Vagina (tissue), 2 donors: ENCODE results near the gene TOX2.

ENCODE experiments used
- POLR2A ChIP-seq, 2 donors: fragments of 450-650 bp; IDR thresholded peaks; one replicate each; pipeline ENCODE4 v1.6.1; 2017; ENCODE audit warnings: antibody characterized with exemption in 2 of 2, mild to moderate bottlenecking in 2 of 2, moderate library complexity in 2 of 2
- TF ChIP-seq, protein P1 (sequence below), 3 experiments: fragments of 450-650 bp in 2 of 3; fragments of 200-600 bp in 1 of 3; sonication (generic) in 1 of 3; IDR thresholded peaks; one replicate each; pipeline ENCODE4 v1.5.1; 2017 to 2019; ENCODE audit warnings: antibody characterized with exemption in 3 of 3, mild to moderate bottlenecking in 2 of 3, moderate library complexity in 2 of 3

DNA sequence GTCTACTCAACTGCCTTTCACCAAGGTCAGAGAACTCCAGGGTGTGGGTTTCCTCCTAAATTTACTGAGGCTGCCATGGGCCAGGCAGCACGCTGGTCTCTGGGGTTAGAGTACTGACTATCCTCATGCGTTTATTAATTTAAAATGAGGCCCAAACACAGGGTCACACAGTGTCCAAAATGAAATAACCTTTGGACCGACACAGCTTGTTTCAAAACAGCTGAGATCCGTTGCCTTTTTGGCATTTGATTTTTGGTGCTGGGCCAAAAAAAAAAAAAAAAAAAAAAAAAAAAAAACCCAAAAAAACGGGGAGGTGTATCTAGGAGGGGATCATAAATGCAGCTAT lies 14.6 kb upstream of the TOX2 start:
- TF ChIP-seq, protein P1, sequence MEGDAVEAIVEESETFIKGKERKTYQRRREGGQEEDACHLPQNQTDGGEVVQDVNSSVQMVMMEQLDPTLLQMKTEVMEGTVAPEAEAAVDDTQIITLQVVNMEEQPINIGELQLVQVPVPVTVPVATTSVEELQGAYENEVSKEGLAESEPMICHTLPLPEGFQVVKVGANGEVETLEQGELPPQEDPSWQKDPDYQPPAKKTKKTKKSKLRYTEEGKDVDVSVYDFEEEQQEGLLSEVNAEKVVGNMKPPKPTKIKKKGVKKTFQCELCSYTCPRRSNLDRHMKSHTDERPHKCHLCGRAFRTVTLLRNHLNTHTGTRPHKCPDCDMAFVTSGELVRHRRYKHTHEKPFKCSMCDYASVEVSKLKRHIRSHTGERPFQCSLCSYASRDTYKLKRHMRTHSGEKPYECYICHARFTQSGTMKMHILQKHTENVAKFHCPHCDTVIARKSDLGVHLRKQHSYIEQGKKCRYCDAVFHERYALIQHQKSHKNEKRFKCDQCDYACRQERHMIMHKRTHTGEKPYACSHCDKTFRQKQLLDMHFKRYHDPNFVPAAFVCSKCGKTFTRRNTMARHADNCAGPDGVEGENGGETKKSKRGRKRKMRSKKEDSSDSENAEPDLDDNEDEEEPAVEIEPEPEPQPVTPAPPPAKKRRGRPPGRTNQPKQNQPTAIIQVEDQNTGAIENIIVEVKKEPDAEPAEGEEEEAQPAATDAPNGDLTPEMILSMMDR (IDR thresholded peaks at IDR 0.05), result no peak
- TF ChIP-seq POLR2A (IDR thresholded peaks at IDR 0.05), result no peak
